HEK293T (cell line): Measurements from ENCODE around the gene PIK3R1.

ENCODE experiments used
- CTCF ChIA-PET: fragments of 350-600 bp; formaldehyde crosslinking; extraction: SDS; loops from one replicate; lab custom pipeline; 2021; ENCODE audit warnings: antibody characterized with exemption, inconsistent platforms; lab: Yijun Ruan, JAX
- POLR2A ChIA-PET: fragments of 350-600 bp; formaldehyde crosslinking; extraction: SDS; loops from one replicate; lab custom pipeline; 2020; ENCODE audit warnings: antibody characterized with exemption, inconsistent platforms; lab: Yijun Ruan, JAX
- DNase-seq: peaks from one replicate; pipeline ENCODE4 v3.0.0; 2012; ENCODE audit warnings: mixed read lengths; ENCODE audit errors: extremely low spot score
- ARNT ChIP-seq: fragments of 450-650 bp; IDR thresholded peaks from 2 replicates; pipeline ENCODE4 v1.6.1; 2017; ENCODE audit warnings: mild to moderate bottlenecking
- BHLHE40 ChIP-seq: fragments of 450-650 bp; IDR thresholded peaks from 2 replicates; pipeline ENCODE4 v1.6.1; 2016; ENCODE audit warnings: mild to moderate bottlenecking, moderate library complexity, borderline replicate concordance
- CTBP1 ChIP-seq: fragments of 450-650 bp; IDR thresholded peaks from 2 replicates; pipeline ENCODE4 v1.6.1; 2016; ENCODE audit warnings: borderline replicate concordance
- ELF4 ChIP-seq: fragments of 450-650 bp; IDR thresholded peaks from 2 replicates; pipeline ENCODE4 v1.6.1; 2017; ENCODE audit warnings: antibody characterized with exemption
- FOXA1 ChIP-seq: fragments of 450-650 bp; IDR thresholded peaks from 2 replicates; pipeline ENCODE4 v1.6.1; 2016; ENCODE audit warnings: mild to moderate bottlenecking
- FOXK2 ChIP-seq: fragments of 450-650 bp; IDR thresholded peaks from 2 replicates; pipeline ENCODE4 v1.6.1; 2016; ENCODE audit warnings: mild to moderate bottlenecking
- FOXM1 ChIP-seq: fragments of 450-650 bp; IDR thresholded peaks from 2 replicates; pipeline ENCODE4 v1.6.1; 2017; ENCODE audit warnings: mild to moderate bottlenecking, borderline replicate concordance
- HDGF ChIP-seq: fragments of 450-650 bp; IDR thresholded peaks from 2 replicates; pipeline ENCODE4 v1.6.1; 2017; ENCODE audit warnings: antibody characterized with exemption, borderline replicate concordance
- L3MBTL2 ChIP-seq: fragments of 450-650 bp; conservative IDR thresholded peaks from 2 replicates; pipeline ENCODE4 v1.6.1; 2016; ENCODE audit warnings: mild to moderate bottlenecking
- LEF1 ChIP-seq: fragments of 450-650 bp; IDR thresholded peaks from 2 replicates; pipeline ENCODE4 v1.6.1; 2017; ENCODE audit warnings: mild to moderate bottlenecking, borderline replicate concordance
- NFRKB ChIP-seq: fragments of 450-650 bp; IDR thresholded peaks from 2 replicates; pipeline ENCODE4 v1.6.1; 2016; ENCODE audit warnings: mild to moderate bottlenecking, moderate library complexity
- PKNOX1 ChIP-seq: fragments of 450-650 bp; IDR thresholded peaks from 2 replicates; pipeline ENCODE4 v1.6.1; 2016
- SP1 ChIP-seq: fragments of 450-650 bp; IDR thresholded peaks from 2 replicates; pipeline ENCODE4 v1.6.1; 2017
- SUZ12 ChIP-seq: fragments of 450-650 bp; IDR thresholded peaks from 2 replicates; pipeline ENCODE4 v1.6.1; 2016; ENCODE audit warnings: mild to moderate bottlenecking
- TARDBP ChIP-seq: fragments of 450-650 bp; IDR thresholded peaks from 2 replicates; pipeline ENCODE4 v1.6.1; 2016
- ZNF384 ChIP-seq: fragments of 450-650 bp; IDR thresholded peaks from 2 replicates; pipeline ENCODE4 v1.6.1; 2016

PIK3R1 gene

DNA sequence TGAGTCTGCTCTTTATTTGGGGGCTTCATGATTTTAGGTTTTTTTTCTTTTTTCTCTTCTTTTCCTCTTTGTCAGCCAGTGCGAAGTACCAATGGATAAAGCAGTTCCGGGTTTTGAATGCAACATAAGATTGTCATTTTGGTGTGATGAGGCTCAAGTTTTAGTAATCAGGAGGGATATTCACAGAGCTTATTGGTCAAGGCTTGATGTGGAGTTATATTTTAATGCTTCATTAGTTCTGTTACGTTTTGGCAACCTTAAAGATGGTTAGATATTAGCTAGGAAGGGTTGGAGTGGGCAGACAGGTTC, 1.4 kb downstream of the PIK3R1 start:
- no peak for TF ChIP-seq FOXK2
- TF ChIP-seq L3MBTL2, result no peak
- no peak for TF ChIP-seq LEF1
- TF ChIP-seq ZNF384, result no peak
- TF ChIP-seq FOXM1, result no peak
- TF ChIP-seq ARNT, result no peak
- no peak for TF ChIP-seq FOXA1
- no peak for TF ChIP-seq PKNOX1
- TF ChIP-seq SUZ12, result no peak
- TF ChIP-seq CTBP1, result no peak
- TF ChIP-seq SP1, result no peak
- CTCF ChIA-PET, result interaction anchor here (0.6 kb wide), 1 partner anchor 76 kb away, joined by 3 read pairs; no protein-coding TSS in a partner anchor
- POLR2A ChIA-PET, result interaction anchor here (1.0 to 1.9 kb wide), 4 partner anchors 13 to 34 kb away, joined by 3 to 10 read pairs (median 4); no protein-coding TSS in a partner anchor
- no peak for DNase-seq

- CTCF ChIA-PET, result no interaction called here
- DNase-seq, result no peak
- no peak for TF ChIP-seq BHLHE40
- no peak for TF ChIP-seq L3MBTL2
- TF ChIP-seq FOXM1, result no peak
- no peak for TF ChIP-seq HDGF
- no peak for TF ChIP-seq ZNF384
- TF ChIP-seq CTBP1, result no peak
- TF ChIP-seq PKNOX1, result no peak
- no peak for TF ChIP-seq SP1
- TF ChIP-seq SUZ12, result no peak
- no peak for TF ChIP-seq FOXA1
- TF ChIP-seq TARDBP, result no peak
- no peak for TF ChIP-seq ELF4
- no peak for TF ChIP-seq NFRKB
- TF ChIP-seq ARNT, result no peak
- no peak for TF ChIP-seq FOXK2
- POLR2A ChIA-PET, result interaction anchor here (1.0 kb wide), 1 partner anchor 30 kb away, joined by 5 read pairs; no protein-coding TSS in a partner anchor
These were observed 2.0 kb downstream of the PIK3R1 start for GRCh38 chr5:68217528-68217927.

DNA sequence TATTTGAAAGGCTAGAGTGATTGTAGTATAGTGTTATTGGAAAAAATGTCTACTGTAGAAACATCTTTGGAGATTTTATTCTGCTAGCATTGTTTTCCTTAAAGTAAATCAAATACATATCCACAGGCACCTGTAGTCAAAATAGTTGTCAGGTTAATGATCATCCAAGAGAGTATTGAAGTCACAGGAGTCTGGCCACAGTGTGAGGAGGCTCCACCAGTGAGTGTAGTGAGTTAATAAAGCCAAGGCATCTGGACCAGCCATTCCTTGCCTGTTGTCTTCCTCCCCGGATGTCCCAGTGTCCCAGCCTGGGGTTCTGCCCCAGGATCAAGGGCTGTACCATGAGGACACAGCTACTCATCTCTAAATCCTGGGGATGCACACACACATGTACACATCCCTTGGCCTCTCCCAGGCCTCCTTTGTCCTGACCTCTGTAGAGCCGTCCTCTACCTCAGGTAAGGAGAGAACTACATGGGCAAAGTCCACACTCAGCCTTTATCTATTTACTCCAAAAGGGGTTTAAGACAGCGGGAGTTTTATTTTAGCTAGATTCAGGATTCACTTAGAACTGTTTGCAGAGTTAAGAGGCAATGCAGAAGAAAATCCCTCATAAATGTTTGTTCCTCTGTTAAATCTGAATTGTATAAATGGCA, 3.7 kb downstream of the PIK3R1 start:
- DNase-seq, result no peak
- ChIA-PET CTCF (interaction anchor here (1.4 kb wide), 1 partner anchor 9 kb away, joined by 3 read pairs; no protein-coding TSS in a partner anchor), POLR2A (no interaction called here)
- TF ChIP-seq ARNT (no peak), BHLHE40 (no peak), CTBP1 (no peak), FOXK2 (no peak), L3MBTL2 (no peak), FOXM1 (no peak)

- CTCF ChIA-PET, result no interaction called here
- TF ChIP-seq NFRKB (no peak), ZNF384 (no peak)
- POLR2A ChIA-PET, result no interaction called here
- DNase-seq, result no peak
These were observed 4.7 kb downstream of the PIK3R1 start for GRCh38 chr5:68220260-68220659.

- CTCF ChIA-PET, result no interaction called here
- TF ChIP-seq SP1, result no peak
- no peak for TF ChIP-seq TARDBP
- TF ChIP-seq BHLHE40, result no peak
- no peak for TF ChIP-seq LEF1
- TF ChIP-seq NFRKB, result no peak
- no peak for TF ChIP-seq ELF4
- no peak for TF ChIP-seq FOXA1
- POLR2A ChIA-PET, result no interaction called here
- no peak for DNase-seq
These were observed 5.4 kb downstream of the PIK3R1 start for GRCh38 chr5:68220914-68221313.

- TF ChIP-seq ZNF384 (no peak), BHLHE40 (no peak), SUZ12 (no peak), SP1 (no peak), FOXM1 (no peak), NFRKB (no peak), CTBP1 (no peak), L3MBTL2 (no peak)
- ChIA-PET POLR2A (no interaction called here), CTCF (no interaction called here)
- no peak for DNase-seq
These were observed 5.9 kb downstream of the PIK3R1 start for GRCh38 chr5:68221488-68221887.

GRCh38 chr5:68222310-68222709, 6.8 kb downstream of the PIK3R1 start:
- no peak for DNase-seq
- TF ChIP-seq FOXM1 (no peak), ARNT (no peak), BHLHE40 (no peak), TARDBP (no peak), SUZ12 (no peak), FOXA1 (no peak), CTBP1 (no peak), L3MBTL2 (no peak), NFRKB (no peak), PKNOX1 (no peak), SP1 (no peak), ELF4 (no peak), FOXK2 (no peak), ZNF384 (no peak), HDGF (no peak), LEF1 (no peak)
- ChIA-PET CTCF (no interaction called here), POLR2A (no interaction called here)
